T47D (cell line): ENCODE measurements around the gene MXRA8.
"Not testable (repeated sequence)": the region's sequence is repeated elsewhere in the genome, so short reads cannot be mapped to it uniquely, and the experiment has no call there.

Experiments
- DNase-seq, 2 experiments: peaks; one replicate each; pipeline versions ENCODE4 v3.0.0 to v3.0.0-alpha.2; 2011 to 2012; ENCODE audit warnings: low read depth in 1 of 2, low spot score in 1 of 2
- JUND ChIP-seq: IDR thresholded peaks from 2 replicates; pipeline ENCODE4 v1.6.1; 2012; ENCODE audit warnings: low read depth
- in situ Hi-C: cut with HindIII; loops from 2 replicates; pipeline ENCODE4 v1.10.0; 2016; ENCODE audit warnings: low sequenced_read_pairs, low pct_unique_long_range_greater_than_20kb

The MXRA8 gene

GRCh38 chr1:1371364-1371745 is 13.0 kb upstream of the MXRA8 start:
- no peak for DNase-seq
- in situ Hi-C loops, result no loop called here
- TF ChIP-seq JUND, result no peak

DNA sequence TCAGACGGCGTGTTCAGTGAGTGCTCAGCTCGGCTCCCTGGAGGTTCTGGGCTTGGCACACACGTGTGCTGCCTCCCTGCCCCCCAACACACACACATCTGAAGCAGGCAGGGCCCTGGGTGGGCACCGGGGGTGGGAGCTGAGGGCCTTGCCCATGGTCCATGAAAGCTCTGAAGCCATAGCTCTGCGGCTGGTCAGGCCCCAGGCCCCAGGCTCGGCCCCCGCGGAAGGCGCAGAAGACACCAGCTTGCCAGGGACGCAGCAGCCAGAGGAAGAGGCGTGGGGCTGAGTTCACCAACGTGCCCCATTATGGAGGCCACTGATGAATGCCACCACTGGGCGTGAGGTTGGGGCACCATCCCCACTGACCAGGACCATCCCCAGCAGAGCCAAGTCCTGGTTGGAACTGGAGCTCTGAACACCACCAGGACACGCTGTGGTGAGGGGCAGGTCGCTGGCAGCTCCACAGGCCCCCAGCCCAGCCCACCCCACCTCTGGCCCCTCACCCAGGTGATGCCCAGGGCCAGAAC is 12.5 kb upstream of the MXRA8 start:
- in situ Hi-C loops, result no loop called here
- no peak for TF ChIP-seq JUND
- DNase-seq, result no peak

- DNase-seq, in situ Hi-C loops: not testable (repeated sequence)
Measured at GRCh38 chr1:1370094-1370493, 11.7 kb upstream of the MXRA8 start.

GRCh38 chr1:1367315-1367714 is 9.0 kb upstream of the MXRA8 start:
- DNase-seq, result no peak
- in situ Hi-C loops, result no loop called here
- TF ChIP-seq JUND, result no peak

GRCh38 chr1:1366699-1367066 is 8.3 kb upstream of the MXRA8 start:
- TF ChIP-seq JUND, result no peak
- no peak for DNase-seq
- in situ Hi-C loops, result no loop called here

DNA sequence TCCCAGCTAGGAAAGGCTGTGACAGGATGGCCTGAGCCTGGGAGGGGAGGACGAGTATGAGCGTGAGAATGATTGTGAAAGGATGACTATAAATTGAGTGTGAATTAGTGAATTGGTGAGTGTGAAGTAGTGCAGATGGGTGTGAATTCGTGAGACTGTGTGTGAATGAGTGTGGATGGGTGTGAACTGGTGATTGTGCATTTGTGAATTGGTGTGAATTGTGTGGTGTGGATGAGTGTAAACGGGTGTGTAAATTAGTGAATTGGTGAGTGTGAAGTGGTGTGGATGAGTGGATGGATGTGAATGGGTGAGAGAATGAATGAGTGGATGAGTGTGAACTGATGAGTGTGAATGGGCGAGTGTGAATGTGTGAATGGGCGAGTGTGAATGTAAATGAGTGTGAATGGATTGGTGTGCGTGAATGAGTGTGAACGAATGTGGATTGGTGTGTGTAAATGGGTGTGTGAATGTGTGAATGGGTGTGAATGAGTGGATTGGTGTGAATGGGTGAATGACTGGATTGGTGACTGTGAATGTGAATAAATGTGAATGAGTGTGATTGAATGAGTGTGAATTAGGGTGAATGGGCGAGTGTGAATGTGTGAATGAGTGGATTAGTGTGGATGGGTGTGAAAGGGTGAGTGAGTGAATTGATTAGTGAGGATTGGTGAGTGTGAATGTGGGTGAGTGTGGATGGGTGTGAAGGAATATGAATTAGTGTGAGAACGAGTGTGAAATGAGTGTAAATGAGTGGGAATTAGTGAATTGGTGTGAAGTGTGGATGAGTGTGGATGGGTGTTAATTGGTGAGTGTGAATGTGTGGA is 7.7 kb upstream of the MXRA8 start:
- DNase-seq, result no peak
- no peak for TF ChIP-seq JUND
- in situ Hi-C loops, result no loop called here

GRCh38 chr1:1364266-1364665 is 5.9 kb upstream of the MXRA8 start:
- DNase-seq, result peak; percentile 55 to 93
- in situ Hi-C loops, result no loop called here
- no peak for TF ChIP-seq JUND

DNA sequence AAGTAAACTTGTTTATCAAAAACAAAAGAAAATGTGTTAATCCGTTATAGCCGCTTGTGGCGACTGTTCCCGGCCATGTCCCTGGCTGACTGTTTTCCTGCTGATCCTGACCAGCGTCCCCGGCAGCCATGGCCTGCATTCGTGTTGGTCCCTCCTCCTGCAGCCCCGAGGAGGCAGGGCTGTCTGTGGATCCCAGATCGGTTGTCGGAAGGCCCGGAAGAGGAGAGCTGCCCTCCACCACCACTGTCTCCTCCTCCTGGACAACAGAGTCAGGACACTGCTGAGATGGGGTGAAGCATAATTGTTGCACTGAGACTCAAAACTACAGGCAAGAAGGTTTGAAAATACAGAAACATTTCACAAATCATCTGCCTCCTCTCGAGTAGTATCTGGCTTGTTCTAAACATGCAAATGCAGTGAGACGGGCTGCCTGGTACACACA is 3.6 kb upstream of the MXRA8 start:
- no peak for TF ChIP-seq JUND
- in situ Hi-C loops, result no loop called here
- DNase-seq, result peak in 1 of 2 experiments; percentile 38

DNA sequence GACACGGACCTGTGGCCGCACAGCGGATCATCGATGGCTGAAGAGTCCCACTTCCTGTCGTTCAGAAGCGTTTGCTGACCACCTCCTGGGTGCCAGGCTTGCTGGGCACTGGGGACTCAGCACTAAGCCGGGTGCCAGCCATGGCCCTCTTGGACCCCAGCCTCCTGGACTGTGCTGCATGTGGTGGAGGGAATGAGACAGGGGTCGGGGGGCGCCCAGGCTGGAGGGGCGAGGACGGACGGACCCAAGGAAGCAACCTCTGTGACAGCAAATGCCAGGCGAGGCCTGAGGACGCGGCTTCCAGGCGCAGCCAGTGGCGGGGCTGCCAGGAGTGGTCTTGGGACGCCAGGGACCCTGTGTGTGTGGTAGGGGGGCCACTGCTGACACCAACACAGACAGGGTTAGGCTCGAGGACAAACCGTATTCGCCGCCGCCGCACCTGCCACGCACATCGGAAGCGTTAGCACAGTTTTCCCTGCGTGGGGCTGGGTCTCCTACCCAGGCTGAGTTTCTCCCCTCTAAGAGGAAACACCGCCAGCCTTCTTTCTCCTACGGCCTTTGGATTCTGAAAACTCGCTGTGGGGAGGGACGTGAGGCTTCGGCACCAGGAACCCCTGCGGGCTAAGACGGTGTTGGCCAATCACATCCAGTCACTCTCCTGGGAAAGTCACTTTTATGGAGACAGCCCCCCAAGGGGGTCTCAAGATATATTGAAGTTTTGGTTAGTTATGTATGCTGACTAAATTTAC is 3.1 kb upstream of the MXRA8 start:
- no peak for TF ChIP-seq JUND
- DNase-seq, result no peak
- in situ Hi-C loops, result no loop called here

DNA sequence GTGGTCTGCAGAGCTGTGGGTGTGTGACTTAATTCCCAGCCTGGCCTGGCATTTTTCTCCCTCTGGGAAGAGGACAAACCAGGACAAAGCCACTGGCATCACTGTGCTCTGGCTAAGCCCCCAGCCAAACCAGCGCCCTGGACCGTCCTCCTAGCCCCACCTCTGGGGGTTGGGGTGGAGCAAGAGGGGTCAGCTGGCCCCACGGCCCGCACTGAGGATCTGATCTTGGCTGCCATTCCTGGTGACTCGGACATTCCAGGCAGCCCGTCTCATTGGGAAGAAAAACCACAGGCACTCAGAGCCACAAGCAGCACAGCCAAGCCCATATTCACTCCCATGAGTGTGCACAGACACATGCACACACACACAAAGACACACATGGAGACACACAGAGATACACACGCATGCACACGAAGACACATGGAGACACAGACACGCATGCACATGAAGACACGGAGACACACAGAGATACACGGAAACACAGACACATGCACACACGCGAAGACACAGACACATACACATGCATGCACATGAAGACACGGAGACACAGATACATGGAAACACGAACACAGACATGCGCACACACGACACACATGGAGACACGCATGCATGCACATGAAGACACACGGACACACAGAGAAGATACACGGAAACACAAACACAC is 2.3 kb upstream of the MXRA8 start:
- TF ChIP-seq JUND, result no peak
- in situ Hi-C loops, result no loop called here
- peak; percentile 57 to 76 for DNase-seq

DNA sequence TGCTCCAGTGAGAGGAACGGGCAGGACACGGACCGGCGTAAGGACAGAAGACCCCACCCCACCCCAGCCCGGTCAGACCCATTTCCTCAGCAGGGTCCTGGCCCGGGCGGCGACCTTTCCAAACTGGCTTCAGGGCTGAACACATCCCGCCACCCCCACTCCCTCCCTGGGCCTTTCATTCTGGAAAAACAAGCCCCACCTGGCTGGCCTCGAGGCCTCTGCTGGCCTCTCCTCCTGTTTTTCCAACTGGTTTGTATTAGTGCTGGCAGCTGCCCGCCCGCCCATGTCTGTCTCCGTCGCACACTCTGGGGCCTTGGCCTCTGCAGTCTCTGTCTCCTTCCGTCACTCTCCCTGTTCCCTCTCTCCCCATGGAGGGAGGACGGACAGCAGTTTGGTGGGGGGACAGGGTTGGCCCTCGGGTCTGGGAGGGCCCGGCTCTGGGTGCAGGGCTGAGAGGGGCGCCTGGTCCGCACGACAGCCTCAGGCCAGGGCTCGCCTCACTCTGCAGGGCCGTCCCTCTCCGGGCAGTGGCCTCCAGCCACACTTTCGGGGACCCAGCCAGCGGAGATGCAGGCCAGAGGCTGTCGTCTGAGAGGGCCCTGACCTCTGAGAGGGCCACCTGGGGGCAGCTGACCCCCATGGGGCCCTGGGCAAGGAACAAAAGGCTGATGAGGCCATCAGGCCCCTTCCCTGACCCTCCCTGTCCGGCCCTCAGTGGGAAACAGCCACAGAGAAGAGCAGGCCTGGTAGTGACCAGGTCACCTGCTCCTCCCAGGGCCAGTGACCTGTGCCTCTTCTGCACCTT is 1.5 kb upstream of the MXRA8 start:
- DNase-seq, result peak in 1 of 2 experiments; percentile 64
- in situ Hi-C loops, result no loop called here
- no peak for TF ChIP-seq JUND

DNA sequence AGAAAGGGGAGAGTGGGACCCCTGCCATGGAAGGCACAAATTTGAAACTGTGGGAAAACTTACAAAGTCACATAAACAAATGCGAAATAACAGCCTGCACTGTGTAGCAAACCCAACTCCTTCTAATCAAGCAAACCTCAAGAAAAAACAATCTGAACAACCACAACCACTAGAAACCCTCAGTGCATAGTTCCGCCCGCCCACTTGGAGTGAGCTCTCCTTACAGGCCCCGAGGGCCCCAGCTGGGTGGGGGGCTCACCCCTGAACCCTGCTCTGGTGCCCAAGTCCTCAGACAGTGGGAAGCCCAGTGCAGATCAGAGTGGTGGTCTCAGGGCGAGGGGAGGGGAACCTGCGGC is 931 bp upstream of the MXRA8 start:
- no peak for DNase-seq
- no peak for TF ChIP-seq JUND
- in situ Hi-C loops, result no loop called here
